HG03469 (cell line): ENCODE data around the gene ZFAND4.
"Not testable (repeated sequence)": the region's sequence is repeated elsewhere in the genome, so short reads cannot be mapped to it uniquely, and the experiment has no call there.

ENCODE experiments used
- ATAC-seq: cut with Tn5 transposase; IDR thresholded peaks from one replicate; pipeline ENCODE4 v1.9.1; 2021; ENCODE audit warnings: mild to moderate bottlenecking, moderate library complexity, moderate number of reproducible peaks; ENCODE audit not compliant: unreplicated experiment

The ZFAND4 gene

GRCh38 chr10:45592432-45592831, 80.1 kb downstream of the ZFAND4 start:
- ATAC-seq: no peak

- no peak for ATAC-seq
Observed at GRCh38 chr10:45591280-45591679, 81.3 kb downstream of the ZFAND4 start.

DNA sequence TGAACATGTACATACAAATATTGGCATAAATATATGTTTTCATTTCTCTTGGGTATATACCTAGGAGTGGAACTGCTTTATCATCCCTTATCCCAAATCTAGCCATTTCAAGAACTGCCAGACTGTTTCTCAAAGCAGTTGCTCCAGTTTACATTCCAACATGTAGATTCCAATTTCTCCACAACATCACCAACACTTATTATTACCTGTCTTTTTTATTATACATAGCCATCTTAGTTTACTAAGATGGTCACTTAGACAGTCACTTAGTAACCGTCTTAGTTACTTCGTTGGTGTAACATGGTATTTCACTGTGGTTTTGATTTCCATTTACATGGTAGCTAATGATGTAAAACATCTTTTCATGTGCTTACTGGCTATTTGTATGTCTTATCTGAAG, 82.7 kb downstream of the ZFAND4 start:
- no peak for ATAC-seq

DNA sequence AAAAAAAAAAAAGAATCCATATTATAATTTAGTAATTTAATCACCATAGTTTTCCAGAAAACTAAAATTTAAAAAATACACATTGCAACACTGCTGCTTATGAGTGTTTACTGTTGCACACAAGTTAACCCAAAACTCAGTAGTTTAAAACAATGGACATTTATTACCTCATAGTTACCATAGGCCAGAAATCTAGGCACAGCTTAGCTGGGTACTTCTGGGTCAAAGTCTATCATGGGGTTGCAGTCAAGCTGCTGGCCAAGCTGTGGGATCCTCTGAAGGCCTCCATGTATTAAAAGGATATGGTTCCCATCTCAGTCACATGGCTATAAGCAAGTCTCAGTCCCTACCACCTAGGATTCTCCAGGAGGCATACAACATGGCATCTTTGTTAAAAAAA, 83.6 kb downstream of the ZFAND4 start:
- no peak for ATAC-seq

DNA sequence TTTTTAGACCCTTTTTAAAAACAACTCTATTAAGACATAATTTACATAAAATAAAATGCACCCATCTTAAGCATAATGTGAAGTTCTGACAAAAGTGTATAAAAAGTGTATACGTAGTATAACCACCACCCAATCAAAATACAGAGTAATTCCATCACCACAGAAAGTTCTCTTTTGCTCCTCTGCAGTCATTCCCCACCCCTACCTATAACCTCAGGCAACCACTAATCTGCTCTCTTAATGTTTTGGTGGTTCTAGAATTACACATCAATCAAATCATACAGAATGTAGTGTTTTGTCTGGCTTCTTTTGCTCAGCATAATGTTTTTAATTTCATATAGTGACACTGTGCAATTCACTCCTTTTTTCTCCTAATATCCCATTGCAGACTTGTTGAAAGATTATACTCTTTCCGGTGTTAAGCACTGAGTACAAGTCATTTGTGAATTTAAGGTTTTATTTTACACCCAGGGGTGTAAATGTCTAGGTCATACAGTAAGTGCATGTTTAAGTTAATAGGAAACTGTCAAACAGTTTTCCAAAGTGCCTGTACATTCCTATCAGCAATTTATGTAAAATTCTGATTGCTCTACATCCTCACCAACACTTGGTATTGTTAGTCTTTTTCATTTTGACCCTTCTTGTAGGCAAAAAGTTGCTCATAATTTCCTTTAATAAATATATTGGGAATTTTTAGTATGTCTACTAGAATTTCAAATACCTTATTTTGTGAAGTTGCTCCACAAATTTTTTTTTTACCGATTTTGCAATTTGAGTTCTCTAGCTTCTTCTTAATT, 86.3 kb downstream of the ZFAND4 start:
- no peak for ATAC-seq

DNA sequence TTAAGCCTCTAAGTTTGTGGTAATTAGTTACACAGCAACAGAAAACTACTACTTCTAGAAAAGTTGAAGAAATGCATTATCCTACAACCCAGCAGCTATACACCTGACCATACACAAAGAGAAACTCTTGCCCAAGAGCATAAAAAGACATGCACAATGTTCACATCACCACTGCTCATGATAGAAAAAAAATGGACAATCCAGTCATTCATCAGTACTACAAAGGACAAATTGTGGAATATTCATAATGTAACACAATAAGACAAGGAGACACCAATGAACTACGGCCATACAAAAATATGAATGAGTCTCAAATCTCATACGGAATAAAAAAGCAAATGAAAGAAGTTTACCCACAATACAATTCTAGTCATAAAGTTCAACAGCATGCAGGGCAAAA, 87.4 kb downstream of the ZFAND4 start:
- no peak for ATAC-seq

DNA sequence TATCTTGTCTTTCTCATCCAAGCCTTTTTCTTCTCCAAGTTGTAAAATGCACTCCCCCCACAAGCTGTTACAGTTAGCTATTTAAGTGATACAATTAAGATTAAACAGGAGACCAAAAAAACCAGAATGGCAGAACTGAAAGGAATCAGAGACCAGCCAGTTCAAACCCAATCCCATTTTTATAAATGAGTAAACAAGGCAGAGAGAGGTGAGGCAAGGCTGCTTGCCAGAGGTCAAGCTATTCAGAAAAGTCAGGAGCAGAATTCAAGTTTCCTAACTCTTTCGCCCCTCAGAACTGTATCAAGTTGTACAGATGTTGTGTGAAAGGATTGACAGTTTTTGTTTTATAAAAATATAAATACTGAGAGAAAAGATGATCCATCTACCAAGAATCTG, 90.2 kb downstream of the ZFAND4 start:
- ATAC-seq: no peak

- ATAC-seq: no peak
Observed at GRCh38 chr10:45581582-45582385, 90.8 kb downstream of the ZFAND4 start.

DNA sequence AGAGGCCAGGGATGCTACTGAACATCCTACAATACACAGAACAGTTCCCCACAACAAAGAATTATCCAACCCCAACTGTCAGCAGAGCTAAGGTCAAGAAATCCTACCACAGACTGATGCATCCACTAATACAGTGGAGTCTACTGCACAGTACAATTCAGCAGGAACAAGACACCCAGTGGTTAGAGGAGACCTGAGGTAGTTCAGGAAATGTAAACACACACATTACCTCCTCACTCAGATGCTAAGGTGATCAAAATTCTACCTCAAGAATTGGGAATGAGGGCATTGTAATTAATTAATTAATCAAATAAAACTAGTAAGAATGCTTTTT, 91.4 kb downstream of the ZFAND4 start:
- ATAC-seq: no peak

DNA sequence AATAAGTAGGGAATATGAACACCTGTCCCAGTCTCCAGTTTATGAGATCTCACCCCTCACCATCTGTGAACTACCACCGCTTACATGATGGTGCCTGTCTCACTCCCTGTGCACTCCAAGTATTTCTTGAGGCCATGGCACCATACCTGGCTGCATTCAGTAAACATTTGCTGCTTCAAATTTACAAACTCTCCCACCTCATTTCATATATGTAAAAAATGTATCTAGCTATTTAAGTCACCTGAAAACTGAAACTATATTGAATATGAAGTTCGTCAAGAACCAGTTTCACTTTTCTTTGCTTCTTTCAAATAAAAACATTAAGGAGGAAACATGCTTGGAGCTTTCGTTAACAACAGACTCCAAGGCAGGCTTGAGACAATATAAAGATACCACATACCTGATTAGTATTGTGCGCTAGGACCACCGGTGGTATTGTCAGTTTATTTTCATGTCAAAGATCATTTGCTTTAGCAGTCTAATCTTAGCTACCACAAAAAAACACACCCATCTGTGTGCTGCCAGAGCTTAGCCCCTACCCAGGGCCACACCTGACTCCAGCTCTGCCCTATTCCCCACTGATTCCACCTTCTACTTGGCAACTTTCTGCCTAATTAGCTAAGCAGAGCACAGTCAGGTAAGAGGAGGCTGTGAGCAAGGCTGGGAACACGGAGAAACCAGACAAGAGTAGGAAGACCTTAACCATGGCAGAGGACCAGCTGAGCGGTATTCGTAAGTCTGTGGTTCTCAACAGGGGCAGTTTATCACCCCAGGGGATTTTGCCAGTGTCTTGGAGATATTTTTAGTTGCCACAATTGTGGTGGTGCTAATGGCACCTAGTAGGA, 92.0 kb downstream of the ZFAND4 start:
- no peak for ATAC-seq

- no peak for ATAC-seq
Observed at GRCh38 chr10:45578384-45578971, 94.1 kb downstream of the ZFAND4 start.

DNA sequence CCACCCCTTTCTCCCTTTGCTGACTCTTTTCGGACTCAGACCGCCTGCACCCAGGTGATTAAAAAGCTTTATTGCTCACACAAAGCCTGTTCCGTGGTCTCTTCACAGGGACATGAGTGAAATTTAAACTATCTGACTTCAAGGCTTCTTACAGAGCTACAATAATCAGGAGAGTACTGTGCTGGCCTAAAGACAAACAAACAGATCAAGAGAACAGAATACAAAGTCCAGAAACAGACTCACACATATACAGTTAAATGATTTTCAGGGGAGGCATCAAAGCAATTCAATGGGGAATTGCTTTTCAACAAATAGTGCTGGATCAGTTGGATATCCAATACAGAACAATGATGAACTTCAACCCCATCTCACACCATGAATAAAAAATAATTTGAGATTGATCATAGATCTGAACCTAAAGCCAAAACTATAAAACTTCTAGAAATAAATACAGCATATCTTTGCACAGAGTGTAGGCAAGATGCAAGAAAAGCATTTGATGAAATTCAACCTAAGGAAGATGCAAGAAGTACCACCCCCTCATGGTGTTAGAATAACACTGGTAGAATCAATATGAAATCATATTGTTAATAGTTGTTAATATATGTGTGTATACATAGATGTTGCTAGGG, 96.5 kb downstream of the ZFAND4 start:
- no peak for ATAC-seq

- ATAC-seq: not testable (repeated sequence)
Observed at GRCh38 chr10:45575032-45575761, 97.4 kb downstream of the ZFAND4 start.

DNA sequence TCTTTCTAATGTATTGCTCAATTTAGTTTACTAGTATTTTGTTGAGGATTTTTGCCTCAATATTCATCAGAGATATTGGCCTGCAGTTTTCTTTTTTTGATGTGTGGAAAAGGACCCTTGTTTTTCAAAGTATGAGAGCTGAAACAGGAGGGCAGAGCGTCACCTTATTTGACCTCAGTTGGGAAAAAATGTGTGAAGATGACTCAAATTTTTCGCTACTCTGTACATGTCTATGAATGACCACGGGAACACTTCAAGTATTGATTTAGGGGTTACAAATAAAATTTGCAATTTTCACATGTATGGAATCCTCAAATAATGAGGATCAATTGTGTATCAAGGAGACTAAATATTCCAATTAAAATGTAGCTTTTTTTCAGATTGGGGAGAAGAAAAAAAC, 103.1 kb downstream of the ZFAND4 start:
- ATAC-seq: no peak

DNA sequence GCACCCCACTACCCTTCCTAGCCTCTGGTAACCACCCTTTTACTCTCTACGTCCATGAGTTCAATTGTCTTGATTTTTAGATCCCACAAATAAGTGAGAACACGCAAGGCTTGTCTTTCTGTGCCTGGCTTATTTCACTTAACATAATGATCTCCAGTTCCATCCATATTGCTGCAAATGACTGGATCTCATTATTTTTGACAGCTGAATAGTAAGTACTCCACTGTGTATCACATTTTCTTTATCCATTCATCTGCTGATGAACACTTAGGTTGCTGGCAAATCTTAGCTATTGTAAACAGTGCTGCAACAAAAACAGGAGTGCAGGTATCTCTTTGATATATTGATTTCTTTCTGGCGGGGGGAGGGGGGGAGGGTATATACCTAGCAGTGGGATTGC, 106.2 kb downstream of the ZFAND4 start:
- ATAC-seq: no peak
